K562 (cell line): Measurements from ENCODE around the gene HS3ST3B1. TPM values are rescaled to one million over a fixed set of nuclear protein-coding genes. Genes with fewer than 3 reads are reported as not detected.

Experiments
- CBX8 ChIP-seq: fragments of 200-600 bp; sonication (generic); IDR thresholded peaks from 2 replicates; pipeline ENCODE4 v1.6.1; 2012; ENCODE audit warnings: borderline replicate concordance, mixed run types, low read depth, mild to moderate bottlenecking, moderate library complexity, mixed read lengths, low read length, control low read depth, inconsistent platforms; ENCODE audit not compliant: poor library complexity, severe bottlenecking; ENCODE audit errors: extremely low read depth
- CREM ChIP-seq: IDR thresholded peaks from 2 replicates; pipeline ENCODE4 v1.6.1; 2014; ENCODE audit warnings: antibody characterized with exemption, low read depth
- GTF2F1 ChIP-seq: IDR thresholded peaks from 2 replicates; pipeline ENCODE4 v1.6.1; 2011; ENCODE audit warnings: low read depth, low read length, improper control_type of control experiment
- HNRNPK ChIP-seq: fragments of 200-400 bp; formaldehyde crosslinking; IDR thresholded peaks from one replicate; pipeline ENCODE4 v1.6.1; 2018; ENCODE audit warnings: mild to moderate bottlenecking, low read depth, low read length; ENCODE audit not compliant: poor library complexity, severe bottlenecking
- KLF1 ChIP-seq: fragments of 450-650 bp; IDR thresholded peaks from 2 replicates; pipeline ENCODE4 v1.6.1; 2016; ENCODE audit warnings: missing genetic modification characterization, missing compliant biosample characterization
- MITF ChIP-seq: IDR thresholded peaks from 2 replicates; pipeline ENCODE4 v1.6.1; 2014; ENCODE audit warnings: antibody characterized with exemption
- NCOA1 ChIP-seq: fragments of 450-650 bp; IDR thresholded peaks from 2 replicates; pipeline ENCODE4 v1.6.1; 2016; ENCODE audit warnings: low read depth
- NONO ChIP-seq, 2 experiments: fragments of 200-400 bp in 1 of 2; fragments of 450-650 bp in 1 of 2; formaldehyde crosslinking in 1 of 2; IDR thresholded peaks; 2 replicates each; pipeline ENCODE4 v1.6.1; 2017; ENCODE audit warnings: low read depth in 2 of 2, mild to moderate bottlenecking in 2 of 2, moderate library complexity in 2 of 2, low read length in 1 of 2
- POLR2A ChIP-seq: fragments of 450-650 bp; conservative IDR thresholded peaks from 2 replicates; pipeline ENCODE4 v1.6.1; 2016
- RAD21 ChIP-seq, 2 experiments: fragments of 250-450 bp in 1 of 2; fragments of 450-650 bp in 1 of 2; sonication (Bioruptor Pico) in 1 of 2; formaldehyde crosslinking in 1 of 2; IDR thresholded peaks in 1 of 2; conservative IDR thresholded peaks in 1 of 2; 2 replicates each; pipeline versions ENCODE4 v1.4.0 to v1.8.0; 2020 to 2022; ENCODE audit warnings: mild to moderate bottlenecking in 2 of 2, moderate library complexity in 1 of 2
- SIN3A ChIP-seq, 2 experiments: fragments of 150-350 bp in 1 of 2; IDR thresholded peaks; 2 replicates each; pipeline ENCODE4 v1.6.1; 2011 to 2016; ENCODE audit warnings: borderline replicate concordance in 2 of 2, low read depth in 2 of 2, low read length in 2 of 2, mild to moderate bottlenecking in 2 of 2, moderate library complexity in 2 of 2; ENCODE audit not compliant: control insufficient read depth in 1 of 2
- SIRT6 ChIP-seq: IDR thresholded peaks from one replicate; pipeline ENCODE4 v1.6.1; 2012; ENCODE audit warnings: low read depth, mild to moderate bottlenecking, control low read depth, inconsistent platforms, low read length, moderate library complexity
- SMARCA5 ChIP-seq: fragments of 450-650 bp; IDR thresholded peaks from 2 replicates; pipeline ENCODE4 v1.6.1; 2016
- SRSF3 ChIP-seq: fragments of 200-400 bp; formaldehyde crosslinking; IDR thresholded peaks from 2 replicates; pipeline ENCODE4 v1.6.1; 2016; ENCODE audit warnings: mild to moderate bottlenecking, low read length, moderate library complexity; ENCODE audit not compliant: insufficient read depth
- TCF7 ChIP-seq: sonication (generic); IDR thresholded peaks from 2 replicates; pipeline ENCODE4 v1.6.1; 2016; ENCODE audit warnings: antibody characterized with exemption, borderline replicate concordance
- TEAD4 ChIP-seq, 2 experiments: sonication (generic) in 1 of 2; formaldehyde crosslinking in 1 of 2; IDR thresholded peaks; 2 replicates each; pipeline versions ENCODE4 v1.6.1 to v1.8.0; 2012 to 2022; ENCODE audit warnings: borderline replicate concordance in 1 of 2, inconsistent platforms in 1 of 2, low read length in 1 of 2, mild to moderate bottlenecking in 1 of 2, missing genetic modification reagents in 1 of 2
- ZHX1 ChIP-seq: fragments of 150-350 bp; conservative IDR thresholded peaks from 2 replicates; pipeline ENCODE4 v1.6.1; 2014; ENCODE audit warnings: low read length
- ZNF143 ChIP-seq: sonication (generic); formaldehyde crosslinking; IDR thresholded peaks from 2 replicates; pipeline ENCODE4 v1.9.0; 2022; ENCODE audit warnings: mild to moderate bottlenecking, missing genetic modification reagents
- ZNF280A ChIP-seq: fragments of 450-650 bp; IDR thresholded peaks from 2 replicates; pipeline ENCODE4 v1.6.1; 2018; ENCODE audit warnings: mild to moderate bottlenecking, low read depth; ENCODE audit not compliant: partially characterized antibody
- ZNF3 ChIP-seq: fragments of 250-450 bp; sonication (Bioruptor Pico); IDR thresholded peaks from 2 replicates; pipeline ENCODE4 v1.5.0; 2021; ENCODE audit warnings: mild to moderate bottlenecking, moderate library complexity
- ZNF584 ChIP-seq: fragments of 200-800 bp; sonication (Bioruptor generic); IDR thresholded peaks from 2 replicates; pipeline ENCODE4 v1.6.1; 2016; ENCODE audit warnings: low read depth, mild to moderate bottlenecking, missing genetic modification characterization, missing compliant biosample characterization
- polyA plus RNA-seq, 8 experiments: library from polyadenylated mRNA; depleted of rRNA in 4 of 8; stranded (reverse) in 5 of 8; unstranded in 3 of 8; fragments of >200 nt; fragmentation: Nextera tagmentation in 2 of 8; fragmentation: Illumina TruSeq in 1 of 8; extraction: Ambion mirVana in 2 of 8; extraction: Trizol in 1 of 8; gene quantifications; 2 replicates each; pipeline versions ENCODE4 v1.2.1 to v1.2.3, GENCODE V29; 2011 to 2014; ENCODE audit warnings: inconsistent platforms in 1 of 8, missing spikeins in 1 of 8
- total RNA-seq, 7 experiments: library from RNA; depleted of rRNA in 6 of 7; stranded (reverse); fragments of >200 nt in 6 of 7; fragmentation: Illumina TruSeq in 2 of 7; extraction: Trizol in 2 of 7; gene quantifications; 2 replicates each; pipeline versions ENCODE4 v1.2.1 to v1.2.3, GENCODE V29; 2011 to 2021; ENCODE audit warnings: low replicate concordance in 1 of 7

The HS3ST3B1 gene
- total and polyA plus RNA-seq, 9 of the 15 experiments (the other 6 are each of a cell fraction or from before 2014, with no cell fraction given), result 1.9 to 12.9 (median 3.7) TPM

- TF ChIP-seq SRSF3 (no peak), ZNF584 (CRISPR knock-in tag) (no peak), NONO (IDR thresholded peaks at IDR 0.05; ENCODE audit: low read depth in 2 of 2, low read length in 1 of 2) (0 out of 4 replicates have a peak, but pooled peaks of 1 of the 2 experiments have one; percentile 34), CREM (0 out of 2 replicates have a peak, but pooled peaks have one; percentile 8), TCF7 (no peak), KLF1 (tag) (no peak), POLR2A (no peak), ZHX1 (no peak), SIRT6 (no peak), TEAD4 (IDR thresholded peaks at IDR 0.05; ENCODE audit: low read length) (no peak), TEAD4 (CRISPR knock-in tag; IDR thresholded peaks at IDR 0.05; ENCODE audit: borderline replicate concordance) (no peak), SMARCA5 (no peak), GTF2F1 (no peak), NCOA1 (no peak), ZNF3 (CRISPR knock-in tag) (no peak), SIN3A (IDR thresholded peaks at IDR 0.05; ENCODE audit: borderline replicate concordance in 2 of 2, control insufficient read depth in 1 of 2, low read depth in 2 of 2, low read length in 2 of 2) (peak in 1 of 2 experiments; percentile 36; a peak in 1 of 4 replicates), ZNF143 (CRISPR knock-in tag) (no peak), MITF (no peak), RAD21 (CRISPR knock-in tag; conservative IDR thresholded peaks at IDR 0.05 in 1 of 2, IDR thresholded peaks at IDR 0.05 in 1 of 2) (peak; percentile 63 to 74), HNRNPK (no peak), CBX8 (no peak), ZNF280A (no peak)
Measured at GRCh38 chr17:14302431-14303099, 1.7 kb downstream of the HS3ST3B1 start (continued).
